ENCODE results near the gene IFNAR1.

GRCh38 chr21:33398361-33398760 is 73.6 kb downstream of the IFNAR1 start:
- TF ChIP-seq CTCF (conservative IDR thresholded peaks at IDR 0.05; ENCODE audit: low read length) (no peak), EZH2phosphoT487 (IDR thresholded peaks at IDR 0.05; ENCODE audit: borderline replicate concordance, low read depth, low read length) (no peak)
